Vagina (tissue), 2 donors: ENCODE data around the gene LANCL2.

Experiments
- POLR2A ChIP-seq, 2 donors: fragments of 450-650 bp; IDR thresholded peaks; one replicate each; pipeline ENCODE4 v1.6.1; 2017; ENCODE audit warnings: antibody characterized with exemption in 2 of 2, mild to moderate bottlenecking in 2 of 2, moderate library complexity in 2 of 2
- TF ChIP-seq, protein P1 (sequence below), 3 experiments: fragments of 450-650 bp in 2 of 3; fragments of 200-600 bp in 1 of 3; sonication (generic) in 1 of 3; IDR thresholded peaks; one replicate each; pipeline ENCODE4 v1.5.1; 2017 to 2019; ENCODE audit warnings: antibody characterized with exemption in 3 of 3, mild to moderate bottlenecking in 2 of 3, moderate library complexity in 2 of 3

DNA sequence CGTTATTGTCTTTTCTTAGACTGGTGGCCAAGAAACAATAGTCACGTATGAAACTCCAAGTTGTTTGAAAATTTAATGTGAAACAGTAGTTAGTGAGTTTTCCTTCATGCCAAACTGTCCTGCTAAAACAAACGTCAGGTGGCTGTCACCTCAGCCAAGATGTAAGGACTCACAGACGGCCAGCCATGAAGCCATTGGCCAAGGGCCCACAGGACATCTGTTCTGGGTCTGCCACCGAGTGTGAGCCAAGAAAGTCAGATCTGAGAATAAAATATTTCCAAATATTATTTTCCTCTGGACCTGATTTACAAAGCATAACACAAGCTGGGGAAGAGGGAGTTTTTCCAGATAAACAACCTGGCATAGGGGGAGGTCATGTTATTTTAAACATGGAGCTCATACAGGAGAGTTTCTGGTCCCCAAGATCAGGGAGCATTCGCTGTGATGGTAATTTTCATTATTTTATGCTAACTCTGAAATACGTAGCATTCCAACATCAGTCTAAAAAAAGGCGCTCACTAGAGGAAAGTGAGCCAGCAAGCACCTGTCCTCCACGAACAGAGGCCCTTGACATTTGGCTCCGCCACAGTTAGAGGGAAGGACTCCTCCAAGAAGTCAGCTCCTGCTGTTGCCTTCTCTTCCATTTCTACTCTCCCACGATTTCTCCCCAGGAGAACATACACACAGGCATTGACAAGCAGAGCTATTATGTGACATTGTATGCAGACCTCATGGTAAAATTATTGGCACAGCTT lies 38.9 kb upstream of the LANCL2 start:
- no peak for TF ChIP-seq POLR2A (IDR thresholded peaks at IDR 0.05)
- TF ChIP-seq, protein P1, sequence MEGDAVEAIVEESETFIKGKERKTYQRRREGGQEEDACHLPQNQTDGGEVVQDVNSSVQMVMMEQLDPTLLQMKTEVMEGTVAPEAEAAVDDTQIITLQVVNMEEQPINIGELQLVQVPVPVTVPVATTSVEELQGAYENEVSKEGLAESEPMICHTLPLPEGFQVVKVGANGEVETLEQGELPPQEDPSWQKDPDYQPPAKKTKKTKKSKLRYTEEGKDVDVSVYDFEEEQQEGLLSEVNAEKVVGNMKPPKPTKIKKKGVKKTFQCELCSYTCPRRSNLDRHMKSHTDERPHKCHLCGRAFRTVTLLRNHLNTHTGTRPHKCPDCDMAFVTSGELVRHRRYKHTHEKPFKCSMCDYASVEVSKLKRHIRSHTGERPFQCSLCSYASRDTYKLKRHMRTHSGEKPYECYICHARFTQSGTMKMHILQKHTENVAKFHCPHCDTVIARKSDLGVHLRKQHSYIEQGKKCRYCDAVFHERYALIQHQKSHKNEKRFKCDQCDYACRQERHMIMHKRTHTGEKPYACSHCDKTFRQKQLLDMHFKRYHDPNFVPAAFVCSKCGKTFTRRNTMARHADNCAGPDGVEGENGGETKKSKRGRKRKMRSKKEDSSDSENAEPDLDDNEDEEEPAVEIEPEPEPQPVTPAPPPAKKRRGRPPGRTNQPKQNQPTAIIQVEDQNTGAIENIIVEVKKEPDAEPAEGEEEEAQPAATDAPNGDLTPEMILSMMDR (IDR thresholded peaks at IDR 0.05) = no peak
